Measurements from ENCODE around the gene FRYL. TPM values are rescaled to one million over a fixed set of nuclear protein-coding genes. Genes with fewer than 3 reads are reported as not detected.

FRYL gene
- total RNA-seq, 4 donors from 2014 or later, result 43.2 to 92.5 (median 62.1) TPM

- no peaks in the 10 kb centered on the region for H3K27me3 ChIP-seq
- H3K4me1 ChIP-seq, result peaks cover 0 to 11% (median 0%) of the 10 kb centered on the region in 3 donors
- no peaks in the 10 kb centered on the region for H3K36me3 ChIP-seq
- TF ChIP-seq EP300 (IDR thresholded peaks at IDR 0.05), result no peak
- TF ChIP-seq CTCF (IDR thresholded peaks at IDR 0.05), result no peak
- no peak for TF ChIP-seq POLR2AphosphoS5 (IDR thresholded peaks at IDR 0.05)
- TF ChIP-seq POLR2A (IDR thresholded peaks at IDR 0.05), result no peak
- WGBS, 2 donors (ENCODE audit: low coverage in 1 of 2), result 100% methylated on average over 2 to 3 of the region's 3 CpGs
- no peak overlapping the region for H3K4me3 ChIP-seq
- ATAC-seq, result no peak
- no peak overlapping the region for H3K27ac ChIP-seq
- no peaks in the 10 kb centered on the region for H3K9me3 ChIP-seq
Observed at GRCh38 chr4:48795108-48795507, 15.0 kb upstream of the FRYL start.

- Histone ChIP-seq H3K9me3 (no peaks in the 10 kb centered on the region), H3K36me3 (no peaks in the 10 kb centered on the region), H3K27me3 (no peaks in the 10 kb centered on the region), H3K4me3 (no peak overlapping the region), H3K27ac (peak overlapping the region in 2 of 4 donors; percentile 12 to 22), H3K4me1 (peaks cover 0 to 11% (median 0%) of the 10 kb centered on the region in 3 donors)
- ATAC-seq, result peak; percentile 51
- no peak for TF ChIP-seq EP300 (IDR thresholded peaks at IDR 0.05)
- TF ChIP-seq POLR2AphosphoS5 (IDR thresholded peaks at IDR 0.05), result no peak
- TF ChIP-seq POLR2A (IDR thresholded peaks at IDR 0.05), result no peak
- TF ChIP-seq CTCF (IDR thresholded peaks at IDR 0.05), result no peak
- 19 to 57% methylated on average over 3 to 5 of the region's 5 CpGs for WGBS, 2 donors (ENCODE audit: low coverage in 1 of 2)
Observed at GRCh38 chr4:48792348-48793006, 12.4 kb upstream of the FRYL start.

- Histone ChIP-seq H3K27me3 (no peaks in the 10 kb centered on the region), H3K27ac (no peak overlapping the region), H3K36me3 (no peaks in the 10 kb centered on the region), H3K4me3 (no peak overlapping the region), H3K4me1 (peaks cover 0 to 11% (median 0%) of the 10 kb centered on the region in 3 donors), H3K9me3 (no peaks in the 10 kb centered on the region)
- no peak for ATAC-seq
- TF ChIP-seq EP300 (IDR thresholded peaks at IDR 0.05) (no peak), POLR2AphosphoS5 (IDR thresholded peaks at IDR 0.05) (no peak), CTCF (IDR thresholded peaks at IDR 0.05) (no peak), POLR2A (IDR thresholded peaks at IDR 0.05) (no peak)
Observed at GRCh38 chr4:48791313-48791712, 11.2 kb upstream of the FRYL start.

- Histone ChIP-seq H3K27ac (no peak overlapping the region), H3K9me3 (no peaks in the 10 kb centered on the region), H3K36me3 (no peaks in the 10 kb centered on the region), H3K4me1 (peaks cover 0 to 11% (median 0%) of the 10 kb centered on the region in 3 donors), H3K4me3 (no peak overlapping the region), H3K27me3 (no peaks in the 10 kb centered on the region)
- ATAC-seq, result no peak
- TF ChIP-seq EP300 (IDR thresholded peaks at IDR 0.05) (no peak), CTCF (IDR thresholded peaks at IDR 0.05) (no peak), POLR2AphosphoS5 (IDR thresholded peaks at IDR 0.05) (no peak), POLR2A (IDR thresholded peaks at IDR 0.05) (no peak)
Observed at GRCh38 chr4:48790561-48790960, 10.5 kb upstream of the FRYL start.

- ATAC-seq, result no peak
- WGBS, 2 donors (ENCODE audit: low coverage in 1 of 2), result 36 to 40% methylated on average over 1 of the region's 1 CpG
Observed at GRCh38 chr4:48787056-48787455, 7.0 kb upstream of the FRYL start.

More at GRCh38 chr4:48787056-48787455, 7.0 kb upstream of the FRYL start:
- Histone ChIP-seq H3K4me3 (no peak overlapping the region), H3K4me1 (peaks cover 0 to 1% (median 0%) of the 10 kb centered on the region in 3 donors), H3K27me3 (no peaks in the 10 kb centered on the region), H3K9me3 (no peaks in the 10 kb centered on the region), H3K27ac (no peak overlapping the region), H3K36me3 (no peaks in the 10 kb centered on the region)
- TF ChIP-seq POLR2AphosphoS5 (IDR thresholded peaks at IDR 0.05), result no peak
- no peak for TF ChIP-seq POLR2A (IDR thresholded peaks at IDR 0.05)
- TF ChIP-seq EP300 (IDR thresholded peaks at IDR 0.05), result no peak
- no peak for TF ChIP-seq CTCF (IDR thresholded peaks at IDR 0.05)
